HG02571 (cell line): ENCODE data around the gene DIS3.
"Not testable (repeated sequence)": the region's sequence is repeated elsewhere in the genome, so short reads cannot be mapped to it uniquely, and the experiment has no call there.

Experiments
- ATAC-seq: cut with Tn5 transposase; IDR thresholded peaks from one replicate; pipeline ENCODE4 v1.9.1; 2021; ENCODE audit warnings: mild to moderate bottlenecking, moderate library complexity; ENCODE audit not compliant: unreplicated experiment

Gene DIS3

GRCh38 chr13:72781451-72782439 is at the start of gene DIS3, which contains the start of gene PIBF1:
DIS3 (minus strand) TSS chr13:72781900; CDS start chr13:72781832, 68 bp downstream.
PIBF1 (plus strand) TSS chr13:72782133; CDS start chr13:72783470, 1,337 bp downstream.
- ATAC-seq = peak; percentile 97

GRCh38 chr13:72823724-72824123 is 42.0 kb upstream of the DIS3 start:
- ATAC-seq = no peak

- ATAC-seq = no peak
These were observed 41.4 kb upstream of the DIS3 start for GRCh38 chr13:72823081-72823480.

GRCh38 chr13:72820898-72821279 is 39.2 kb upstream of the DIS3 start:
- ATAC-seq = no peak

GRCh38 chr13:72820156-72820897 is 38.6 kb upstream of the DIS3 start:
- ATAC-seq = no peak

GRCh38 chr13:72808917-72809500 is 27.3 kb upstream of the DIS3 start:
- ATAC-seq = no peak

- not testable (repeated sequence) for ATAC-seq
These were observed 24.8 kb upstream of the DIS3 start for GRCh38 chr13:72806514-72806913.

GRCh38 chr13:72805676-72806346 is 24.1 kb upstream of the DIS3 start:
- no peak for ATAC-seq

- no peak for ATAC-seq
These were observed 22.6 kb upstream of the DIS3 start for GRCh38 chr13:72804301-72804700.

GRCh38 chr13:72798817-72799216 is 17.1 kb upstream of the DIS3 start:
- ATAC-seq = no peak

GRCh38 chr13:72792640-72793039 is 10.9 kb upstream of the DIS3 start:
- ATAC-seq = no peak

GRCh38 chr13:72788831-72789230 is 7.1 kb upstream of the DIS3 start:
- no peak for ATAC-seq

- not testable (repeated sequence) for ATAC-seq
These were observed 3.0 kb upstream of the DIS3 start for GRCh38 chr13:72784679-72785078.

GRCh38 chr13:72782717-72783116 is 1.0 kb upstream of the DIS3 start:
- ATAC-seq = no peak

GRCh38 chr13:72774019-72774418 is 7.7 kb downstream of the DIS3 start:
- ATAC-seq = no peak

- ATAC-seq = no peak
These were observed 18.3 kb downstream of the DIS3 start for GRCh38 chr13:72763411-72763810.

- no peak for ATAC-seq
These were observed 21.5 kb downstream of the DIS3 start for GRCh38 chr13:72760189-72760588.

GRCh38 chr13:72757792-72758535 is 23.7 kb downstream of the DIS3 start:
- ATAC-seq = no peak

GRCh38 chr13:72754111-72754510 is 27.6 kb downstream of the DIS3 start:
- ATAC-seq = no peak

GRCh38 chr13:72751220-72751619 is 30.5 kb downstream of the DIS3 start:
- ATAC-seq = no peak
